Body of pancreas (tissue), 4 donors: ENCODE results near the gene N4BP2L2. TPM values are rescaled to one million over a fixed set of nuclear protein-coding genes. Genes with fewer than 3 reads are reported as not detected.

Experiments
- ATAC-seq: fragments of 150-250 bp; one replicate; pipeline ENCODE4 v1.9.1; 2016
- DNase-seq, 4 donors: peaks; one replicate each; pipeline ENCODE4 v3.0.0-alpha.2; 2019
- H3K27ac ChIP-seq, 4 donors: fragments of 200-600 bp; sonication (generic); 1 replicate in 3 of 4; 2 replicates in 1 of 4; pipeline versions ENCODE4 v1.5.1 to v1.6.1; 2016 to 2019; ENCODE audit warnings: mild to moderate bottlenecking in 1 of 4, mixed read lengths in 1 of 4, moderate library complexity in 1 of 4
- H3K27me3 ChIP-seq, 2 donors: fragments of 200-600 bp; sonication (generic); one replicate each; pipeline ENCODE4 v1.6.0; 2016; ENCODE audit warnings: mild to moderate bottlenecking in 1 of 2
- H3K36me3 ChIP-seq, 2 donors: fragments of 200-600 bp; sonication (generic); replicated peaks in 1 of 2; 2 replicates each; pipeline ENCODE4 v1.5.1; 2016; ENCODE audit warnings: low read depth in 2 of 2; ENCODE audit not compliant: insufficient read depth in 1 of 2
- H3K4me1 ChIP-seq: fragments of 200-600 bp; sonication (generic); one replicate; pipeline ENCODE4 v1.6.0; 2016
- H3K4me3 ChIP-seq, 2 donors: fragments of 200-600 bp; sonication (generic); 1 replicate in 1 of 2; 2 replicates in 1 of 2; pipeline ENCODE4 v1.5.1; 2016 to 2019
- H3K9me3 ChIP-seq, 3 donors: fragments of 200-600 bp; sonication (generic); 1 replicate in 2 of 3; 2 replicates in 1 of 3; pipeline ENCODE4 v1.5.1; 2016
- CTCF ChIP-seq, 7 experiments: fragments of 450-650 bp in 4 of 7; fragments of 200-600 bp in 3 of 7; sonication (generic) in 3 of 7; IDR thresholded peaks; one replicate each; pipeline ENCODE4 v1.5.1; 2016 to 2019; ENCODE audit warnings: antibody characterized with exemption in 7 of 7
- POLR2A ChIP-seq, 3 donors: fragments of 450-650 bp; IDR thresholded peaks; one replicate each; pipeline ENCODE4 v1.6.1; 2016; ENCODE audit warnings: antibody characterized with exemption in 3 of 3, mild to moderate bottlenecking in 2 of 3
- WGBS, 2 donors: methylation state at CpG; one replicate each; pipeline ENCODE4 v1.1.5; 2017; 5-methylcytosine and 5-hydroxymethylcytosine counted together
- intact Hi-C: fragments of 100-400 bp; cut with DNase I; formaldehyde crosslinking; loops from one replicate; pipeline ENCODE4 v1.15.1; 2023
- total RNA-seq, 2 donors: library from RNA; depleted of rRNA; stranded (reverse); fragments of >200 nt; gene quantifications; one replicate each; pipeline ENCODE4 v1.1.0, GENCODE V29; 2016

N4BP2L2 gene
- total RNA-seq, 2 donors from 2014 or later, result 120 to 191 TPM

GRCh38 chr13:32445461-32445860 lies 93.1 kb downstream of the N4BP2L2 start:
- TF ChIP-seq CTCF (IDR thresholded peaks at IDR 0.05), result no peak
- no peak for TF ChIP-seq POLR2A (IDR thresholded peaks at IDR 0.05)
- Histone ChIP-seq H3K9me3 (no peaks in the 10 kb centered on the region), H3K4me3 (no peak overlapping the region), H3K27ac (no peak overlapping the region), H3K4me1 (no peaks in the 10 kb centered on the region), H3K27me3 (no peaks in the 10 kb centered on the region), H3K36me3 (no peaks in the 10 kb centered on the region)
- intact Hi-C loops, result no loop called here
- WGBS, 2 donors, result 83 to 92% methylated on average over 2 of the region's 2 CpGs
- DNase-seq, result no peak
- no peak for ATAC-seq

- ATAC-seq, result no peak
- peak in 2 of 4 donors; percentile 41 to 53 for DNase-seq
Observed at GRCh38 chr13:32443111-32443510, 95.5 kb downstream of the N4BP2L2 start.

GRCh38 chr13:32438871-32439270 lies 99.7 kb downstream of the N4BP2L2 start:
- TF ChIP-seq CTCF (IDR thresholded peaks at IDR 0.05) (no peak), POLR2A (IDR thresholded peaks at IDR 0.05) (no peak)
- Histone ChIP-seq H3K9me3 (no peaks in the 10 kb centered on the region), H3K36me3 (no peaks in the 10 kb centered on the region), H3K27me3 (no peaks in the 10 kb centered on the region), H3K27ac (no peak overlapping the region), H3K4me1 (no peaks in the 10 kb centered on the region), H3K4me3 (no peak overlapping the region)
- ATAC-seq (no peak), DNase-seq (no peak)
- intact Hi-C loops, result no loop called here
- 92 to 94% methylated on average over 4 of the region's 4 CpGs for WGBS, 2 donors

More at GRCh38 chr13:32443111-32443510, 95.5 kb downstream of the N4BP2L2 start:
- H3K4me1 ChIP-seq, result no peaks in the 10 kb centered on the region
- no peaks in the 10 kb centered on the region for H3K36me3 ChIP-seq
- H3K27ac ChIP-seq, result no peak overlapping the region
- H3K9me3 ChIP-seq, result no peaks in the 10 kb centered on the region
- H3K27me3 ChIP-seq, result no peaks in the 10 kb centered on the region
- H3K4me3 ChIP-seq, result no peak overlapping the region
- WGBS, 2 donors, result 19% methylated on average over 2 of the region's 2 CpGs
- intact Hi-C loops, result no loop called here
- TF ChIP-seq POLR2A (IDR thresholded peaks at IDR 0.05) (no peak), CTCF (IDR thresholded peaks at IDR 0.05) (peak in 2 of 7 experiments; percentile 34 to 49)

GRCh38 chr13:32432856-32433255 lies 105.7 kb downstream of the N4BP2L2 start:
- Histone ChIP-seq H3K9me3 (no peaks in the 10 kb centered on the region), H3K4me1 (peaks cover 7% of the 10 kb centered on the region), H3K27ac (no peak overlapping the region), H3K36me3 (no peaks in the 10 kb centered on the region), H3K4me3 (no peak overlapping the region), H3K27me3 (no peaks in the 10 kb centered on the region)
- TF ChIP-seq POLR2A (IDR thresholded peaks at IDR 0.05), result no peak
- TF ChIP-seq CTCF (IDR thresholded peaks at IDR 0.05), result no peak
- WGBS, 2 donors, result 78 to 81% methylated on average over 3 of the region's 3 CpGs
- intact Hi-C loops, result no loop called here
- no peak for ATAC-seq
- no peak for DNase-seq

GRCh38 chr13:32431361-32431760 lies 107.2 kb downstream of the N4BP2L2 start:
- ATAC-seq, result no peak
- no peak for DNase-seq
- WGBS, 2 donors, result 89 to 98% methylated on average over 5 of the region's 5 CpGs

More at GRCh38 chr13:32431361-32431760, 107.2 kb downstream of the N4BP2L2 start:
- Histone ChIP-seq H3K36me3 (no peaks in the 10 kb centered on the region), H3K9me3 (no peaks in the 10 kb centered on the region), H3K4me1 (peaks cover 12% of the 10 kb centered on the region), H3K27me3 (no peaks in the 10 kb centered on the region), H3K27ac (no peak overlapping the region), H3K4me3 (no peak overlapping the region)
- TF ChIP-seq POLR2A (IDR thresholded peaks at IDR 0.05) (no peak), CTCF (IDR thresholded peaks at IDR 0.05) (no peak)
- intact Hi-C loops, result no loop called here
